Uterus (tissue), 4 donors: ENCODE results near the gene ASPRV1. TPM values are rescaled to one million over a fixed set of nuclear protein-coding genes. Genes with fewer than 3 reads are reported as not detected.

Experiments used
- DNase-seq, 2 donors: peaks; one replicate each; pipeline ENCODE4 v3.0.0-alpha.2; 2019 to 2020
- H3K27ac ChIP-seq, 2 donors: fragments of 200-600 bp; sonication (generic); 1 replicate in 1 of 2; 2 replicates in 1 of 2; pipeline ENCODE4 v1.5.1; 2016 to 2018
- H3K27me3 ChIP-seq, 2 donors: fragments of 200-600 bp; sonication (generic); one replicate each; pipeline ENCODE4 v1.5.1; 2018 to 2019; ENCODE audit warnings: control low read depth in 1 of 2
- H3K36me3 ChIP-seq, 2 donors: fragments of 200-600 bp; sonication (generic); one replicate each; pipeline ENCODE4 v1.5.1; 2019; ENCODE audit warnings: control low read depth in 1 of 2
- H3K4me1 ChIP-seq, 2 donors: fragments of 200-600 bp; sonication (generic); one replicate each; pipeline ENCODE4 v1.5.1; 2018 to 2019; ENCODE audit warnings: control low read depth in 1 of 2
- H3K4me3 ChIP-seq, 2 donors: fragments of 200-600 bp; sonication (generic); 1 replicate in 1 of 2; 2 replicates in 1 of 2; pipeline ENCODE4 v1.5.1; 2018 to 2019; ENCODE audit warnings: mild to moderate bottlenecking in 1 of 2
- H3K9me3 ChIP-seq, 2 donors: fragments of 200-600 bp; sonication (generic); one replicate each; pipeline ENCODE4 v1.5.1; 2019; ENCODE audit warnings: control low read depth in 1 of 2
- CTCF ChIP-seq, 4 experiments: fragments of 200-600 bp in 2 of 4; fragments of 450-650 bp in 2 of 4; sonication (generic) in 2 of 4; IDR thresholded peaks; one replicate each; pipeline ENCODE4 v1.5.1; 2016 to 2019; ENCODE audit warnings: antibody characterized with exemption in 4 of 4, mild to moderate bottlenecking in 2 of 4, moderate library complexity in 1 of 4
- POLR2A ChIP-seq, 2 donors: fragments of 450-650 bp; IDR thresholded peaks; one replicate each; pipeline ENCODE4 v1.6.1; 2016; ENCODE audit warnings: antibody characterized with exemption in 2 of 2, mild to moderate bottlenecking in 1 of 2, moderate library complexity in 1 of 2
- intact Hi-C: fragments of 100-400 bp; cut with DNase I; formaldehyde crosslinking; loops from one replicate; pipeline ENCODE4 v1.15.1; 2023; ENCODE audit warnings: low total_unique reads
- total RNA-seq, 4 donors: library from RNA; depleted of rRNA in 3 of 4; stranded (reverse); fragments of >200 nt in 3 of 4; gene quantifications; one replicate each; pipeline versions ENCODE4 v1.1.0 to v1.2.4, GENCODE V29; 2014 to 2023
- donor health status: DM: yes; HTN: yes; CAD: no.

The ASPRV1 gene
- total RNA-seq, 4 donors from 2014 or later, result 4.4 to 8.1 (median 5.2) TPM; not detected in 1

- H3K9me3 ChIP-seq, result no peaks in the 10 kb centered on the region
- H3K4me3 ChIP-seq, result peak overlapping the region in 1 of 2 donors; percentile 15
- TF ChIP-seq CTCF (IDR thresholded peaks at IDR 0.05) (no peak), POLR2A (IDR thresholded peaks at IDR 0.05) (no peak)
- no peaks in the 10 kb centered on the region for H3K4me1 ChIP-seq
- no peaks in the 10 kb centered on the region for H3K27me3 ChIP-seq
- H3K36me3 ChIP-seq, result no peaks in the 10 kb centered on the region
- peak overlapping the region in 1 of 2 donors; percentile 45 for H3K27ac ChIP-seq
- no peak for DNase-seq
- intact Hi-C loops, result no loop called here
These were observed 37.3 kb upstream of the ASPRV1 start for GRCh38 chr2:69998761-69999160.

GRCh38 chr2:69997015-69997830 lies 35.8 kb upstream of the ASPRV1 start:
- H3K36me3 ChIP-seq, result no peaks in the 10 kb centered on the region

GRCh38 chr2:69995511-69995910 lies 34.1 kb upstream of the ASPRV1 start:
- Histone ChIP-seq H3K27me3 (no peaks in the 10 kb centered on the region), H3K27ac (no peak overlapping the region), H3K4me3 (no peak overlapping the region), H3K9me3 (no peaks in the 10 kb centered on the region), H3K36me3 (no peaks in the 10 kb centered on the region), H3K4me1 (no peaks in the 10 kb centered on the region)
- DNase-seq, result peak in 1 of 2 donors; percentile 5
- TF ChIP-seq CTCF (IDR thresholded peaks at IDR 0.05) (no peak), POLR2A (IDR thresholded peaks at IDR 0.05) (no peak)
- intact Hi-C loops, result no loop called here

More at GRCh38 chr2:69997015-69997830, 35.8 kb upstream of the ASPRV1 start:
- TF ChIP-seq POLR2A (IDR thresholded peaks at IDR 0.05) (no peak), CTCF (IDR thresholded peaks at IDR 0.05) (no peak)
- H3K4me1 ChIP-seq, result no peaks in the 10 kb centered on the region
- H3K27ac ChIP-seq, result no peak overlapping the region
- no peak for DNase-seq
- H3K27me3 ChIP-seq, result no peaks in the 10 kb centered on the region
- intact Hi-C loops, result no loop called here
- no peaks in the 10 kb centered on the region for H3K9me3 ChIP-seq
- no peak overlapping the region for H3K4me3 ChIP-seq

- Histone ChIP-seq H3K4me1 (no peaks in the 10 kb centered on the region), H3K36me3 (no peaks in the 10 kb centered on the region)
- peak in 1 of 2 donors; percentile 1 for DNase-seq
These were observed 32.7 kb upstream of the ASPRV1 start for GRCh38 chr2:69994166-69994565.

More at GRCh38 chr2:69994166-69994565, 32.7 kb upstream of the ASPRV1 start:
- H3K27ac ChIP-seq, result no peak overlapping the region
- no peaks in the 10 kb centered on the region for H3K27me3 ChIP-seq
- intact Hi-C loops, result no loop called here
- H3K9me3 ChIP-seq, result no peaks in the 10 kb centered on the region
- H3K4me3 ChIP-seq, result no peak overlapping the region
- TF ChIP-seq CTCF (IDR thresholded peaks at IDR 0.05), result no peak
- no peak for TF ChIP-seq POLR2A (IDR thresholded peaks at IDR 0.05)
